SK-N-SH (cell line): ENCODE results near the gene MEIS1. TPM values are rescaled to one million over a fixed set of nuclear protein-coding genes. Genes with fewer than 3 reads are reported as not detected.

Experiments
- CTCF ChIA-PET: fragments of 300-600, 350-600 bp; formaldehyde crosslinking; extraction: SDS; loops from one replicate; lab custom pipeline; 2021; lab: Yijun Ruan, JAX
- POLR2A ChIA-PET: fragments of 350-600 bp; sonication (Branson Sonifier 250); formaldehyde crosslinking; extraction: SDS; loops from one replicate; lab custom pipeline; 2020; ENCODE audit warnings: antibody characterized with exemption, inconsistent platforms; lab: Yijun Ruan, JAX
- DNase-seq: peaks from one replicate; pipeline ENCODE4 v3.0.0; 2012
- H2AFZ ChIP-seq: fragments of 200-600 bp; sonication (generic); 2 replicates; pipeline ENCODE4 v1.8.1; 2016; ENCODE audit warnings: antibody characterized with exemption, mild to moderate bottlenecking, low read depth
- H3F3A ChIP-seq: fragments of 200-600 bp; sonication (generic); replicated peaks from 2 replicates; pipeline ENCODE3; 2016; ENCODE audit warnings: antibody characterized with exemption, mild to moderate bottlenecking; ENCODE audit not compliant: insufficient read depth
- H3K27ac ChIP-seq, 2 experiments: fragments of 200-500 bp in 1 of 2; fragments of 200-600 bp in 1 of 2; sonication (Bioruptor generic) in 1 of 2; sonication (generic), shearing (Covaris generic) in 1 of 2; 2 replicates each; pipeline versions ENCODE4 v1.5.1 to v1.6.1; 2014 to 2016; ENCODE audit warnings: low read depth in 2 of 2, inconsistent platforms in 1 of 2, low read length in 1 of 2, mild to moderate bottlenecking in 1 of 2, mixed read lengths in 1 of 2
- H3K27me3 ChIP-seq: fragments of 200-600 bp; sonication (generic), shearing (Covaris generic); 2 replicates; pipeline ENCODE4 v1.6.1; 2016; ENCODE audit warnings: mixed run types; ENCODE audit not compliant: insufficient read depth
- H3K36me3 ChIP-seq, 2 experiments: fragments of 200-500 bp in 1 of 2; fragments of 200-600 bp in 1 of 2; sonication (Bioruptor generic) in 1 of 2; sonication (generic) in 1 of 2; replicated peaks in 1 of 2; 2 replicates each; pipeline versions ENCODE3 to v1.5.1; 2014 to 2016; ENCODE audit warnings: low read length in 1 of 2, mild to moderate bottlenecking in 1 of 2; ENCODE audit not compliant: insufficient read depth in 2 of 2, control insufficient read depth in 1 of 2
- H3K4me1 ChIP-seq, 2 experiments: fragments of 200-500 bp in 1 of 2; fragments of 200-600 bp in 1 of 2; sonication (Bioruptor generic) in 1 of 2; sonication (generic), shearing (Covaris generic) in 1 of 2; 2 replicates each; pipeline versions ENCODE4 v1.5.1 to v1.6.1; 2014 to 2016; ENCODE audit warnings: low read depth in 1 of 2, low read length in 1 of 2, mixed run types in 1 of 2; ENCODE audit not compliant: insufficient read depth in 2 of 2, control insufficient read depth in 1 of 2
- H3K4me2 ChIP-seq: fragments of 200-600 bp; sonication (generic), shearing (Covaris generic); 2 replicates; pipeline ENCODE4 v1.6.1; 2017; ENCODE audit warnings: mixed run types
- H3K4me3 ChIP-seq, 2 experiments: fragments of 200-500 bp in 1 of 2; fragments of 200-600 bp in 1 of 2; sonication (Bioruptor generic) in 1 of 2; sonication (generic), shearing (Covaris generic) in 1 of 2; 2 replicates each; pipeline versions ENCODE4 v1.5.1 to v1.8.1; 2014 to 2016; ENCODE audit warnings: low read depth in 2 of 2, inconsistent platforms in 1 of 2, low read length in 1 of 2, mild to moderate bottlenecking in 1 of 2, mixed read lengths in 1 of 2, moderate library complexity in 1 of 2
- H3K79me2 ChIP-seq: fragments of 200-600 bp; sonication (generic); 2 replicates; pipeline ENCODE4 v1.8.1; 2017; ENCODE audit warnings: mild to moderate bottlenecking; ENCODE audit not compliant: insufficient read depth
- H3K9ac ChIP-seq: fragments of 200-600 bp; sonication (generic); 2 replicates; pipeline ENCODE4 v1.6.1; 2017; ENCODE audit warnings: mixed run types
- H3K9me2 ChIP-seq: fragments of 200-600 bp; sonication (generic); 2 replicates; pipeline ENCODE4 v1.6.1; 2017; ENCODE audit warnings: mixed run types
- H3K9me3 ChIP-seq: fragments of 200-600 bp; sonication (generic); 2 replicates; pipeline ENCODE4 v1.6.1; 2017; ENCODE audit warnings: mixed run types, mild to moderate bottlenecking, moderate library complexity
- H4K20me1 ChIP-seq: fragments of 200-600 bp; sonication (generic); 2 replicates; pipeline ENCODE4 v1.6.1; 2017; ENCODE audit warnings: mild to moderate bottlenecking, mixed run types; ENCODE audit not compliant: insufficient read depth
- CHD2 ChIP-seq: fragments of 150-350 bp; IDR thresholded peaks from 2 replicates; pipeline ENCODE4 v1.6.1; 2018; ENCODE audit warnings: low read length; ENCODE audit not compliant: partially characterized antibody
- FOSL2 ChIP-seq: IDR thresholded peaks from 2 replicates; pipeline ENCODE4 v1.4.0; 2012; ENCODE audit warnings: low read depth, mild to moderate bottlenecking, moderate library complexity, borderline replicate concordance
- SIN3A ChIP-seq: IDR thresholded peaks from 2 replicates; pipeline ENCODE4 v1.6.1; 2012; ENCODE audit warnings: low read depth, mild to moderate bottlenecking, low read length, moderate library complexity, borderline replicate concordance
- SMC3 ChIP-seq: IDR thresholded peaks from 2 replicates; pipeline ENCODE4 v1.6.1; 2012; ENCODE audit warnings: low read depth, low read length, improper control_type of control experiment
- WGBS: methylation state at CpG from one replicate; pipeline ENCODE4 v1.1.6; 2017; ENCODE audit warnings: low lambda C conversion rate; 5-methylcytosine and 5-hydroxymethylcytosine counted together
- polyA plus RNA-seq, 3 experiments: library from polyadenylated mRNA; depleted of rRNA; stranded (reverse); fragments of >200 nt; gene quantifications; 2 replicates each; pipeline ENCODE4 v1.2.3, GENCODE V29; 2012
- TF ChIP-seq, protein P1 (sequence below): fragments of 200-600 bp; sonication (generic); IDR thresholded peaks from 2 replicates; pipeline ENCODE4 v1.6.1; 2017; ENCODE audit warnings: antibody characterized with exemption, mild to moderate bottlenecking, moderate library complexity
- TF ChIP-seq, protein P2 (sequence below): fragments of 150-350 bp; IDR thresholded peaks from 2 replicates; pipeline ENCODE4 v1.6.1; 2016; ENCODE audit warnings: mild to moderate bottlenecking, low read depth, low read length
- TF ChIP-seq, protein P3 (sequence below): IDR thresholded peaks from 2 replicates; pipeline ENCODE4 v1.4.0; 2012; ENCODE audit warnings: low read depth

The MEIS1 gene
- polyA plus RNA-seq, 1 of the 3 experiments (the other 2 are of a cell fraction) = 16.9 TPM

DNA sequence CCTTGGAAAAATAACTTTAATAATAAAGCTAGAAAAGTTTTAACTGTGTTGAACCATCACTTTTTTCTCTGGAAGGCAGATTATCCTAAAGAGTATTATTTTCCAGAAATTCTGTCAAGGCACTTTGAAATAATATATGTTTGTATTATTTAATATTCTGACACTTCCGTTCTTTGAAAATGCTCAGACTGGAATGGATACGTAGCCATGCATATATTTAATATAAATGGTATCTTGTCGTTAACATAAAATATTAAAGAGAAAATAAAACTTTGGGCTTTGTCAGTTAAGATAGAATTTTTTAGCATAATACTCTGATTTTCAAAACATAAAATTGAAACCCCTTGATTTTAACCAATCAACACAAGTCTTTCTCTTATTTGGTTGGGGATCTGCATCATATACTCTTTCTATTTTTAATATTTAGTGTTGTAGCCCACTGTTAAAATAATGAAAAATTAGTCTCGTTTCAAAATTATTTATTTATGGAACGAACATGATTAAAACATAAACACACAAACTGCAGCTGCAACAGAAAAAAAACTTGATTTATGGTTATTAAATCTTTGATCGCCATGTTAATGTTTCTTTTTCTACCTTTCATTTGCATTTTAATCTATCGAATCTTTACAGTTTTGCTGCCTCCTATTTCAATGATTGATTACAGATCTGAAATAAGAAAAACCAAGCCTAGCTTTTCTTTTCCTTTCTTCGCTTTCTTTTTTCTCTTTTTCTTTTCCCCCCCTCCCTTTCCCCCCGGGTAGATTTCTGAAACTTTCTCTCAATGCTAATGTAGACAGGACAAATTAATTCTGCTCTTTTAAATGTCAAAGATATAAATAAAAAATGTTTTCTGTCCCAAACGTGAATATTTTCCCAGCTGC, 145.5 kb downstream of the MEIS1 start:
- Histone ChIP-seq H3K9me3 (no peaks in the 10 kb centered on the region), H3K4me3 (peak overlapping the region in 1 of 2 experiments; percentile 28; a peak in 3 of 4 replicates), H2AFZ (peak overlapping the region; percentile 53; the same call in 1 of the 2 replicates), H3F3A (peaks cover 12% of the 10 kb centered on the region), H3K36me3 (no peaks in the 10 kb centered on the region), H4K20me1 (no peaks in the 10 kb centered on the region), H3K79me2 (no peaks in the 10 kb centered on the region), H3K27ac (no peak overlapping the region; a peak in 1 of 4 replicates), H3K9ac (no peak overlapping the region), H3K27me3 (no peaks in the 10 kb centered on the region), H3K4me2 (peak overlapping the region; percentile 55; the same call in 1 of the 2 replicates), H3K9me2 (no peaks in the 10 kb centered on the region; the same call in 1 of the 2 replicates), H3K4me1 (peaks cover 0 to 7% of the 10 kb centered on the region in 2 experiments; a peak in 1 of 4 replicates)
- no peak for DNase-seq
- TF ChIP-seq, protein P1, sequence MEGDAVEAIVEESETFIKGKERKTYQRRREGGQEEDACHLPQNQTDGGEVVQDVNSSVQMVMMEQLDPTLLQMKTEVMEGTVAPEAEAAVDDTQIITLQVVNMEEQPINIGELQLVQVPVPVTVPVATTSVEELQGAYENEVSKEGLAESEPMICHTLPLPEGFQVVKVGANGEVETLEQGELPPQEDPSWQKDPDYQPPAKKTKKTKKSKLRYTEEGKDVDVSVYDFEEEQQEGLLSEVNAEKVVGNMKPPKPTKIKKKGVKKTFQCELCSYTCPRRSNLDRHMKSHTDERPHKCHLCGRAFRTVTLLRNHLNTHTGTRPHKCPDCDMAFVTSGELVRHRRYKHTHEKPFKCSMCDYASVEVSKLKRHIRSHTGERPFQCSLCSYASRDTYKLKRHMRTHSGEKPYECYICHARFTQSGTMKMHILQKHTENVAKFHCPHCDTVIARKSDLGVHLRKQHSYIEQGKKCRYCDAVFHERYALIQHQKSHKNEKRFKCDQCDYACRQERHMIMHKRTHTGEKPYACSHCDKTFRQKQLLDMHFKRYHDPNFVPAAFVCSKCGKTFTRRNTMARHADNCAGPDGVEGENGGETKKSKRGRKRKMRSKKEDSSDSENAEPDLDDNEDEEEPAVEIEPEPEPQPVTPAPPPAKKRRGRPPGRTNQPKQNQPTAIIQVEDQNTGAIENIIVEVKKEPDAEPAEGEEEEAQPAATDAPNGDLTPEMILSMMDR = no peak
- WGBS = 40% methylated on average over 10 of the region's 10 CpGs
- CTCF ChIA-PET = interaction anchor here (0.6 to 1.2 kb wide), 3 partner anchors 146 to 1451 kb away, joined by 3 read pairs; no protein-coding TSS in a partner anchor
- POLR2A ChIA-PET = no interaction called here

DNA sequence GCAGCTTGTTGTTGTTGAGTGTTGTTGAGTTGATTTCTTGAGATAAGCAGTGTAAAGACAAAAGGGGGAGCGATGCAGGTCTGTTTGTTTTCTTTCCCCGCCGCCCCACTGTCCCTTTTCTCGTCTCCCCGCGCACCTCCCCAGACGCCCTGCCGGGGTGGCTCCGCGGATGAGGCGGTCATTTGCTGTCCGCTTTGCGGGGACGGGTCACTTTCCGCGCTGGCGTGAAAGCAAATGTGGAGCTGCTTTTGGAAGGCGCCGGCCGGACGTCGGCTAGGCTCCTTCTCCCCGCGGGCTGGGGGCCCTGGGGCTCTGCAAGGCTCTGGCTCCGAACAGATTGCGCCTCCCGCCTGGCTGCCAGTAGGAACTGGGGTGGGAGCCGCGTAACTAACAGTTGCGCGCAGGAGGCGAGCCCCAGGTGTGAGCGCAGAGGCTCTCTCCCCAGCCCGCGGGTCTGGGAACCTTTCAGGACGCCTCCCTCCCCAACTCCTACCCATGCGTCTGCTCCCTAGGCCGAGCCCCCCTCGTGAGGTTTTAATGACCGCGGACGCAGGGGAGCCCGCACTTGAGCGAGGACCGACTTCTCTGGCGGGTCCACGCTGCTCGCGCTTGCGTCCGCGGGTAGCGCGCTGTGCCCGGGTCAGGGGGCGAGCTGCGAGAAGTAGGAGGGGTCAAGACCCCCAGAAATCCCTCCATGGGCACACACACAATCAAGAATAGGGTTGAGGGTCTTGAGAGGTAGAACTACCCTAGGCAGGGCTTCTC, 146.6 kb downstream of the MEIS1 start:
- no peaks in the 10 kb centered on the region for H3K9me3 ChIP-seq
- H3K27me3 ChIP-seq = no peaks in the 10 kb centered on the region
- peaks cover 12% of the 10 kb centered on the region for H3F3A ChIP-seq
- H3K4me2 ChIP-seq = peak overlapping the region; percentile 55; the same call in 1 of the 2 replicates
- WGBS = 42% methylated on average over 18 of the region's 57 CpGs
- H3K9ac ChIP-seq = no peak overlapping the region
- no peaks in the 10 kb centered on the region for H3K79me2 ChIP-seq
- H4K20me1 ChIP-seq = no peaks in the 10 kb centered on the region
- CTCF ChIA-PET = interaction anchor here (0.6 to 0.8 kb wide), 3 partner anchors 147 to 1450 kb away, joined by 3 read pairs; no protein-coding TSS in a partner anchor
- no peaks in the 10 kb centered on the region; the same call in 1 of the 2 replicates for H3K9me2 ChIP-seq
- peak overlapping the region in 1 of 2 experiments; percentile 28; a peak in 2 of 4 replicates for H3K4me3 ChIP-seq
- H3K4me1 ChIP-seq = peaks cover 0 to 7% of the 10 kb centered on the region in 2 experiments; a peak in 1 of 4 replicates
- POLR2A ChIA-PET = interaction anchor here (0.6 kb wide), 1 partner anchor 148 kb away, joined by 3 read pairs; no protein-coding TSS in a partner anchor
- H3K36me3 ChIP-seq = no peaks in the 10 kb centered on the region
- TF ChIP-seq SIN3A (no peak), FOSL2 (no peak), SMC3 (no peak), CHD2 (no peak)
- TF ChIP-seq, protein P2, sequence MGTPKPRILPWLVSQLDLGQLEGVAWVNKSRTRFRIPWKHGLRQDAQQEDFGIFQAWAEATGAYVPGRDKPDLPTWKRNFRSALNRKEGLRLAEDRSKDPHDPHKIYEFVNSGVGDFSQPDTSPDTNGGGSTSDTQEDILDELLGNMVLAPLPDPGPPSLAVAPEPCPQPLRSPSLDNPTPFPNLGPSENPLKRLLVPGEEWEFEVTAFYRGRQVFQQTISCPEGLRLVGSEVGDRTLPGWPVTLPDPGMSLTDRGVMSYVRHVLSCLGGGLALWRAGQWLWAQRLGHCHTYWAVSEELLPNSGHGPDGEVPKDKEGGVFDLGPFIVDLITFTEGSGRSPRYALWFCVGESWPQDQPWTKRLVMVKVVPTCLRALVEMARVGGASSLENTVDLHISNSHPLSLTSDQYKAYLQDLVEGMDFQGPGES = no peak
- TF ChIP-seq, protein P3, sequence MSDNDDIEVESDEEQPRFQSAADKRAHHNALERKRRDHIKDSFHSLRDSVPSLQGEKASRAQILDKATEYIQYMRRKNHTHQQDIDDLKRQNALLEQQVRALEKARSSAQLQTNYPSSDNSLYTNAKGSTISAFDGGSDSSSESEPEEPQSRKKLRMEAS = no peak
- peak overlapping the region; percentile 53; the same call in 1 of the 2 replicates for H2AFZ ChIP-seq
- DNase-seq = peak; percentile 72
- no peak overlapping the region for H3K27ac ChIP-seq
